HG03139 (cell line): ENCODE results near the gene PRKAG1.

Experiments used
- ATAC-seq: cut with Tn5 transposase; IDR thresholded peaks from one replicate; pipeline ENCODE4 v1.9.1; 2021; ENCODE audit not compliant: unreplicated experiment

Gene PRKAG1

GRCh38 chr12:48985901-48986300, 32.7 kb downstream of the PRKAG1 start:
- no peak for ATAC-seq

GRCh38 chr12:48985475-48985897, 33.1 kb downstream of the PRKAG1 start:
- no peak for ATAC-seq

GRCh38 chr12:48982397-48983080, 36.0 kb downstream of the PRKAG1 start:
- no peak for ATAC-seq

DNA sequence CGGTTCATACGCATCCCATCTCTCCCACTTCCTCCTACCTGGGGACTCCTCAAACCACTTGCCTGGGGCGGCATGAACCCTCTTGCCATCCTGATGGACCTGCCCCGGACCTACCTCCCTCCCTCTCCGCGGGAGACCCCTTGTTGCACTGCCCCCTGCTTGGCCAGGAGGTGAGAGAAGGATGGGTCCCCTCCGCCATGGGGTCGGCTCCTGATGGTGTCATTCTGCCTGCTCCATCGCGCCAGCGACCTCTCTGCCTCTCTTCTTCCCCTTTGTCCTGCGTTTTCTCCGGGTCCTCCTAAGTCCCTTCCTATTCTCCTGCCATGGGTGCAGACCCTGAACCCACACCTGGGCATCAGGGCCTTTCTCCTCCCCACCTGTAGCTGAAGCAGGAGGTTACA, 36.8 kb downstream of the PRKAG1 start:
- ATAC-seq, result no peak

GRCh38 chr12:48980953-48981756, 37.4 kb downstream of the PRKAG1 start:
- ATAC-seq, result no peak

DNA sequence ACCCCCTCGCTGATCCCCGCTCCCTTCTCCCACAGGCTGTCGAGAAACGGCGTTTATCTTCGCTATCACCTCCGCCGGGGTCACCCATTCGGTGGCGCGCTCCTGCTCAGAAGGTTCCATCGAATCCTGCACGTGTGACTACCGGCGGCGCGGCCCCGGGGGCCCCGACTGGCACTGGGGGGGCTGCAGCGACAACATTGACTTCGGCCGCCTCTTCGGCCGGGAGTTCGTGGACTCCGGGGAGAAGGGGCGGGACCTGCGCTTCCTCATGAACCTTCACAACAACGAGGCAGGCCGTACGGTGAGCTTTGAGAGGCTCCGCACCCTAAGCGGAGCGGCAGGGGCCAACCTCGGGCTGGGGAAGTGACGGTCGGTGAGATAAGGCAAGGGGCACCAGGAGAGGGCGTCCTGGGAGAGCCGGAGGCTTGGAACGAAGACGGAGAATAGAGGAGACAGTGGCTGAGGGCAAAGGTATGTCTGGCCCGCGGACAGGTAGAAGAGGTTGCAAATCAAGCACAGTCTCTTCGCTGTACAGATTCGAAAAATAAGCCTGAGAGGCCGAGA, 38.1 kb downstream of the PRKAG1 start:
- ATAC-seq, result no peak

DNA sequence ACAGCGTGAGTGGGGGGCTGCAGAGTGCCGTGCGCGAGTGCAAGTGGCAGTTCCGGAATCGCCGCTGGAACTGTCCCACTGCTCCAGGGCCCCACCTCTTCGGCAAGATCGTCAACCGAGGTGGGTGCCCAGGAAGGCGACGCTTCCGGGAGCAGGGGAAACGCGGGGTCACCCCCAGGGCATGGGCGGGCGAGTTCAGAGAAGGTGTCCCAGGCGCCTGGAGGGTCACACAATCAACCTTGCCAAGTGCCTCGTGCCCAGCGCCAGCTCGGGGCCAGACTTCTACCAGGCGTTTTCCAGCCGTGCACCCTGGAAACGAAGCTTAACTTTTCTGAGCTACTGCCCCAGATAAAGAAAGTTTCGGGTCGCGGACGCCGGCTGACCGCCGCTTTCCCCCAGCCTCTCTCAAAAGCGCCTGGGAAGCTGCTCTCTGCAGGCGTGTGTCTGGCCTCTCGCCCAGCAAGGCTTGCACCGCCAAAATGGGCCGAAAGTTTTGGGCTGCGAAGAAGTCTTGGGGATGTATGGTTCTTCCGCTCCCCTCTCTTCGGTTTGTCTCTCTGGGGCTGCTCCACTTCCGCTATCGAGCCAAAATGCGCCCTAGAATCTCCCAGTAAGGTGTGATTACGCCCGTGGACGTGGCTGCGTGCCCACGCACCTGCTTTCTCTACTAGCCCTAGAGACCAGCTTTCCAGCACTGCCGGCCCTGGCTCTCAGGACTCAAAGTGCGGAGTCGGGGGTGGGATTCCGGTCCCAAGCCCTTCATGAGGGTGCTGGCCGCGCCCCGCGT, 38.8 kb downstream of the PRKAG1 start:
- no peak for ATAC-seq

GRCh38 chr12:48978741-48979601, 39.6 kb downstream of the PRKAG1 start:
- no peak for ATAC-seq

GRCh38 chr12:48978291-48978740, 40.3 kb downstream of the PRKAG1 start, which contains the start of gene WNT1:
Gene WNT1, plus strand, starts transcription at chr12:48978322. Its CDS starts 329 bp downstream, at chr12:48978651.
- ATAC-seq, result no peak

DNA sequence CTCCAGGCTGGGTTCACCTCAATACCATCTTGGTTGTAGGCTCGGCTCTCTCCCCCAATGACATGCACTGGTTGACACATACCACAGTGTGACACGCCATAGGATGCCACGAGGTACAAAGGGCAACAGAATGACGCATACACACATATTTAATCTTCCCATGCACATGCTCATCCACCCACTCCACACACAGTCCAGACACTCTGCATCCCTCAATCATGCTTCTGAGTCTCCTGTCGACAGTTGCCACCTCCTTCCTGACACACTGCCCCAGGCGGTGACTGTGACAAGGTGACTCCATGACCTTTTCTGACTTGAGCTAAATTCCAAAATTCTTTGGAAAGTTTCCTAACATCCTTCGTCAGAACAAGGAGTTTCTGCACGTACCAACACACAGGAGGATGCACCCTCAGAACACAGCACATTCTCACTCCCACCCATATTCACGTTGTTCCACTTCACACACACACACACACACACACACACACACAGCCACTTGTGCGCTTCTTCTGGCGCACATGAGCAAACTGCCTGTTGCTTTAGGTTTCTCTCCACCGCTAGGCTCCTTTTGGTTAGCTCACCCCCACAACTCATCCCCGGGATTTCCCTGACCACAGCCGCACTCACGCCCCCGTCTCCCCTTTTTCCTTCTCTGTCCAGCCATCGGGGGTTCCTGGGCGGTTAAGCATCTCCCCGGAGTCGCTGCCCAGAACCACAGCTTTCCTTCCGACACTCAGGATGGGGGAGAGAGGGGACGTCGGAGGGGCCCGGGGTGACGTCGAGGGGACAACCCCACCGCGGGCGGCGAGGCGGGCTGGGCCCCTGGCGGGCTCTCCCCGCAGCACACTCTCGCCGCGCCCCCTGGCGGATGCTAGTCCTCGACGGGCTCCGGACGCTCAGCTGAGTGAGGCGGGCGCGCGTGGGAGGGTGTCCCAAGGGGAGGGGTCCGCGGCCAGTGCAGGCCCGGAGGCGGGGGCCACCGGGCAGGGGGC, 41.0 kb downstream of the PRKAG1 start:
- no peak for ATAC-seq

DNA sequence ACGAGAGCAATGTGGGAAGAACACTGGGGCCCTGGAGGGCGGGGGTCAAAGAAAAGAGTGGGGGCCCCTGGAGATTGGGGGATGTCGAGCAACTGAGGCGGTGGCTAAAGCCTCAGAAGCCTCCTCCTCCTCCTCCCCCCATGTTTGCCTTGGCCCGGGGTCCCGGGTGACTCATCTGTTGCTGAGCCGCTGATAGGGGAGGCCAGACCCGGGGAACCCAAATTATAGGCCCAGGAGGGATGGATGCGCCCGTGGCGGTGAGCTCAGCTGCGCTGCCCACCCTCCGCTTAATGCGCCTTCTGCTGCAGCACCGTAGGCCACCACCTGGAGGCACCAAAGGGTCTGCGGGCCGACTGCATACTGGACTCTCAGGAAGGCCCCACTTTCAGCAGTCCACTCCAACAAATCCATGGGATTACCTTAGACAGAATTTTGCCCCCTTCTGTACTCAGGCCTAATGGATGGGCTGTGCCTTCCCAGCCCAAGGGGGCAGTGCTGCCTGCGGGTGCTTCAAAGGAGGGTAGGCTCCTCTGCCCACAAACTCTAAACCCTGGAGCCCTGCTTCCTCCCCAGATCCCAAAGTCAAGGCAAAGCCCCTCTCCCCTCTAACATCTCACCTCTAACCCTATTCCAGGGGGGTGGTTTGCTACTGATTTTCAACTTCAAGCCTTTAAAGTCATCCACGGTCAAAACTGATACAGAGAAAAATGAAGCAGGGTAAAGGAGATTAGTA, 44.5 kb downstream of the PRKAG1 start:
- no peak for ATAC-seq

DNA sequence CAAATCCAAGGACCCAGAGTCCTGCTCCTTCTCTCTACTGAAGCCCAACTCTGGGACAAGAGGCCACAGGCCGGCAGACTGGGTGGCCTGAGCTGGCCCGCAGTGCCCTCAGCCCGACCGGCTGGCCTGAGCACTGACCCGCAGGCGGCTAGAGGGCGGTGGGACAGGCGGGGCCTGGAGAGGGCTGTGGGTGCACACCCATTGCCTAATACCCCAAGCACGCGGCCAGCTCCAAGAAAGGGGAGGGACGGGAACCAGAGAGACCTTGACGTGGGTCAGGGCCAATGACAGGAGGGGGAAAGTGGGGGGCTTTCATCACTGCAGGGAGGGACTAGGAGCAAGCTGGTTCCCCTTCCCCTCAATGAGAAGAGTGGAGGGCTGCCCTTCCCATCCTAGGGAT, 45.0 kb downstream of the PRKAG1 start:
- ATAC-seq, result no peak

DNA sequence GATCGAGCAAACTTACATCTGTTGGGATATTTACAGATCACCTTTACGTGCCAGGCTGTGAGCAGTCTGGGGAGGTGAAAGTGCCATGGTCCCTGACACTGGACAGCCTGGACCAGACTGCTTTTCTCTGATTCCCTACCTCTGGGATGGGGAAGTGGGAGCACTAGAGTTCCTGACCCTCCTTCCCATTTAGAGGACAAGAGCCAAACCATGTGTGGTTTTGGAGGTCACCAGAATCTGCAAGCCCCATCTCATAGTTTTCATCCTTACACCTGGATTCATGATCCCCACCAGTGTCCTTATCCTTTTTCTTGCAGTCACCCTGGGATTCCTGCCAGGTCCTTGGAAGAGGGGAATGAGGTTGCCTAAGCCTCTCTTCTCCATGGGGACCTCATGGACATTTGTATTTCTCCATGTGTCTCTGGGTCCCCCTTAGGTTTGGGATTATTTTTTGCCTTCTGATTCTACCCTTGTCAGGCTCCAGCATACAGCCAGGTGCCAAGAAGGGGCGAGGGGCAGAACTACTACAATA, 45.6 kb downstream of the PRKAG1 start:
- ATAC-seq, result no peak

- no peak for ATAC-seq
Observed at GRCh38 chr12:48972213-48972951, 46.2 kb downstream of the PRKAG1 start.

GRCh38 chr12:48970702-48971334, 47.8 kb downstream of the PRKAG1 start:
- no peak for ATAC-seq

- no peak for ATAC-seq
Observed at GRCh38 chr12:48969833-48970701, 48.5 kb downstream of the PRKAG1 start.
